K562 (cell line): ENCODE measurements around the gene MAST3. TPM values are rescaled to one million over a fixed set of nuclear protein-coding genes. Genes with fewer than 3 reads are reported as not detected.

Source experiments
- ATAC-seq: fragments of 200-7000 bp; cut with Tn5 transposase; 3 replicates; pipeline ENCODE4 v1.9.1; 2020; ENCODE audit warnings: moderate library complexity
- BruUV-seq: library from RNA; stranded (reverse); fragments of 400-500 nt; replicated peaks from 2 replicates; lab custom pipeline; 2021; lab: Mats Ljungman, UMichigan
- CTCF ChIA-PET: fragments of 300-600 bp; formaldehyde crosslinking; extraction: SDS; loops from one replicate; lab custom pipeline; 2021; ENCODE audit warnings: low intra/inter-chr PET ratio; lab: Yijun Ruan, JAX
- POLR2A ChIA-PET: fragments of 300-600, 350-650 bp; sonication (Branson Sonifier 250); formaldehyde crosslinking; extraction: SDS; loops from one replicate; lab custom pipeline; 2021; ENCODE audit warnings: antibody characterized with exemption, inconsistent platforms; lab: Yijun Ruan, JAX
- DNase-seq, 4 experiments: peaks; one replicate each; pipeline versions ENCODE4 v3.0.0 to v3.0.0-alpha.2; 2011 to 2018; ENCODE audit warnings: low spot score in 3 of 4, mixed read lengths in 3 of 4; ENCODE audit errors: extremely low read depth in 1 of 4
- FAIRE-seq: peaks from 2 replicates; lab custom pipeline; 2011; peaks lifted over from hg19 to GRCh38; lab: Jason Lieb, UNC
- H2AFZ ChIP-seq: 2 replicates; pipeline ENCODE4 v1.6.0; 2011; ENCODE audit warnings: low read depth, low read length, control low read depth, inconsistent platforms
- H3K27ac ChIP-seq: fragments of 200-600 bp; 3 replicates; pipeline ENCODE4 v1.8.0; 2011; ENCODE audit warnings: low read depth, mild to moderate bottlenecking, control low read depth, inconsistent platforms, low read length, moderate library complexity, mixed read lengths; ENCODE audit errors: extremely low read depth
- H3K27me3 ChIP-seq, 2 experiments: fragments of 300-600 bp in 1 of 2; 2 replicates in 1 of 2; 3 replicates in 1 of 2; pipeline versions ENCODE4 v1.6.0 to v1.8.0; 2011; ENCODE audit warnings: inconsistent platforms in 2 of 2, low read length in 2 of 2, mild to moderate bottlenecking in 1 of 2, mixed read lengths in 1 of 2, moderate library complexity in 1 of 2; ENCODE audit not compliant: control insufficient read depth in 2 of 2, insufficient read depth in 2 of 2
- H3K36me3 ChIP-seq: fragments of 300-600 bp; 3 replicates; pipeline ENCODE4 v1.8.0; 2011; ENCODE audit warnings: mild to moderate bottlenecking, low read length, inconsistent platforms; ENCODE audit not compliant: control insufficient read depth, insufficient read depth
- H3K4me1 ChIP-seq, 2 experiments: fragments of 200-600 bp in 1 of 2; replicated peaks in 1 of 2; 2 replicates in 1 of 2; 3 replicates in 1 of 2; pipeline versions ENCODE4 v1.5.1 to v1.8.0; 2011; ENCODE audit warnings: inconsistent platforms in 2 of 2, low read length in 2 of 2, mild to moderate bottlenecking in 1 of 2, mixed read lengths in 1 of 2, moderate library complexity in 1 of 2; ENCODE audit not compliant: control insufficient read depth in 2 of 2, insufficient read depth in 2 of 2
- H3K4me2 ChIP-seq: 2 replicates; pipeline ENCODE4 v1.6.1; 2011; ENCODE audit warnings: low read length, control low read depth, inconsistent platforms, mixed read lengths; ENCODE audit not compliant: insufficient read depth
- H3K4me3 ChIP-seq: fragments of 200-600 bp; sonication (generic), shearing (Covaris generic); 2 replicates; pipeline ENCODE4 v1.5.1; 2016; ENCODE audit warnings: control low read depth, inconsistent platforms
- H3K79me2 ChIP-seq: fragments of 200-600 bp; 3 replicates; pipeline ENCODE4 v1.8.0; 2011; ENCODE audit warnings: low read length, inconsistent platforms; ENCODE audit not compliant: control insufficient read depth, insufficient read depth
- H3K9ac ChIP-seq, 2 experiments: 2 replicates each; pipeline versions ENCODE4 v1.6.0 to v1.6.1; 2011; ENCODE audit warnings: low read depth in 2 of 2, low read length in 2 of 2, control low read depth in 1 of 2, inconsistent platforms in 1 of 2, mild to moderate bottlenecking in 1 of 2, mixed read lengths in 1 of 2; ENCODE audit not compliant: insufficient read depth in 1 of 2
- H3K9me1 ChIP-seq: one replicate; pipeline ENCODE4 v1.6.0; 2011; ENCODE audit warnings: inconsistent platforms, mild to moderate bottlenecking, low read length, moderate library complexity; ENCODE audit not compliant: control insufficient read depth, insufficient read depth
- H3K9me3 ChIP-seq: replicated peaks from 2 replicates; pipeline ENCODE4 v1.5.1; 2011; ENCODE audit warnings: low read depth, low read length, inconsistent platforms; ENCODE audit not compliant: control insufficient read depth, insufficient read depth
- H4K20me1 ChIP-seq: replicated peaks from 2 replicates; pipeline ENCODE4 v1.6.1; 2011; ENCODE audit warnings: low read length, inconsistent platforms, mixed read lengths; ENCODE audit not compliant: control insufficient read depth, insufficient read depth
- CREB1 ChIP-seq, 2 experiments: sonication (generic) in 1 of 2; formaldehyde crosslinking in 1 of 2; IDR thresholded peaks; 2 replicates each; pipeline versions ENCODE4 v1.6.1 to v1.8.0; 2012 to 2022; ENCODE audit warnings: inconsistent platforms in 1 of 2, mild to moderate bottlenecking in 1 of 2, missing genetic modification reagents in 1 of 2, moderate library complexity in 1 of 2
- DIDO1 ChIP-seq: fragments of 450-650 bp; IDR thresholded peaks from 2 replicates; pipeline ENCODE4 v1.6.1; 2016; ENCODE audit warnings: low read depth, missing biosample characterization, missing genetic modification characterization
- HCFC1 ChIP-seq: IDR thresholded peaks from 2 replicates; pipeline ENCODE4 v1.6.1; 2012; ENCODE audit warnings: low read depth, low read length, improper control_type of control experiment
- HMGN3 ChIP-seq: IDR thresholded peaks from 2 replicates; pipeline ENCODE4 v1.6.1; 2011; ENCODE audit warnings: borderline replicate concordance, low read depth, mild to moderate bottlenecking, mixed read lengths, low read length; ENCODE audit not compliant: insufficient read length; ENCODE audit errors: extremely low read depth
- IFI16 ChIP-seq: fragments of 250-450 bp; sonication (Bioruptor Pico); IDR thresholded peaks from 2 replicates; pipeline ENCODE4 v2.1.2; 2022; ENCODE audit warnings: mild to moderate bottlenecking, inconsistent platforms
- LARP7 ChIP-seq: fragments of 450-650 bp; IDR thresholded peaks from 2 replicates; pipeline ENCODE4 v1.6.1; 2016
- MCM3 ChIP-seq: fragments of 450-650 bp; IDR thresholded peaks from 2 replicates; pipeline ENCODE4 v1.6.1; 2016
- NFRKB ChIP-seq: fragments of 450-650 bp; IDR thresholded peaks from 2 replicates; pipeline ENCODE4 v1.6.1; 2016; ENCODE audit warnings: low read depth
- NRF1 ChIP-seq, 2 experiments: fragments of 450-650 bp; IDR thresholded peaks in 1 of 2; conservative IDR thresholded peaks in 1 of 2; 2 replicates each; pipeline ENCODE4 v1.6.1; 2014; ENCODE audit warnings: mild to moderate bottlenecking in 2 of 2
- SUPT5H ChIP-seq: fragments of 450-650 bp; IDR thresholded peaks from 2 replicates; pipeline ENCODE4 v1.6.1; 2016
- ZBTB8A ChIP-seq: fragments of 450-650 bp; IDR thresholded peaks from 2 replicates; pipeline ENCODE4 v1.6.1; 2018; ENCODE audit warnings: mild to moderate bottlenecking, moderate library complexity; ENCODE audit not compliant: partially characterized antibody
- ZNF134 ChIP-seq: fragments of 250-450 bp; sonication (Bioruptor Pico); conservative IDR thresholded peaks from 2 replicates; pipeline ENCODE4 v1.4.0; 2020
- ZNF280A ChIP-seq: fragments of 450-650 bp; IDR thresholded peaks from 2 replicates; pipeline ENCODE4 v1.6.1; 2018; ENCODE audit warnings: mild to moderate bottlenecking, low read depth; ENCODE audit not compliant: partially characterized antibody
- ZNF318 ChIP-seq, 2 experiments: fragments of 450-650 bp; IDR thresholded peaks; 2 replicates each; pipeline ENCODE4 v1.6.1; 2016; ENCODE audit warnings: mild to moderate bottlenecking in 2 of 2, borderline replicate concordance in 1 of 2, low read depth in 1 of 2, moderate library complexity in 1 of 2
- ZNF589 ChIP-seq: fragments of 200-800 bp; sonication (Bioruptor generic); IDR thresholded peaks from 2 replicates; pipeline ENCODE4 v1.6.1; 2016; ENCODE audit warnings: low read depth, missing genetic modification characterization, missing compliant biosample characterization
- WGBS: fragments of 100-300 bp; shearing (Covaris generic); methylation state at CpG from one replicate; pipeline ENCODE4 v1.1.6; 2016; ENCODE audit warnings: low coverage, mixed read lengths; ENCODE audit not compliant: insufficient coverage; ENCODE audit errors: missing lambda C conversion rate; 5-methylcytosine and 5-hydroxymethylcytosine counted together
- in situ Hi-C: fragments of 300-500 bp; cut with MboI; formaldehyde crosslinking; loops from 4 replicates; pipeline ENCODE4 v1.15.0; 2018; ENCODE audit warnings: inconsistent platforms, mixed read lengths
- intact Hi-C: fragments of 100-400 bp; cut with micrococcal nuclease; formaldehyde crosslinking; loops from 2 replicates; pipeline ENCODE4 v1.14.2; 2022
- polyA plus RNA-seq, 8 experiments: library from polyadenylated mRNA; depleted of rRNA in 4 of 8; stranded (reverse) in 5 of 8; unstranded in 3 of 8; fragments of >200 nt; fragmentation: Nextera tagmentation in 2 of 8; fragmentation: Illumina TruSeq in 1 of 8; extraction: Ambion mirVana in 2 of 8; extraction: Trizol in 1 of 8; gene quantifications; 2 replicates each; pipeline versions ENCODE4 v1.2.1 to v1.2.3, GENCODE V29; 2011 to 2014; ENCODE audit warnings: inconsistent platforms in 1 of 8, missing spikeins in 1 of 8
- total RNA-seq, 7 experiments: library from RNA; depleted of rRNA in 6 of 7; stranded (reverse); fragments of >200 nt in 6 of 7; fragmentation: Illumina TruSeq in 2 of 7; extraction: Trizol in 2 of 7; gene quantifications; 2 replicates each; pipeline versions ENCODE4 v1.2.1 to v1.2.3, GENCODE V29; 2011 to 2021; ENCODE audit warnings: low replicate concordance in 1 of 7

Gene MAST3
- total and polyA plus RNA-seq, 9 of the 15 experiments (the other 6 are each of a cell fraction or from before 2014, with no cell fraction given): 0.94 to 9.9 (median 2.4) TPM

GRCh38 chr19:18179957-18180356, 82.4 kb downstream of the MAST3 start:
- in situ Hi-C loops (no loop called here), intact Hi-C loops (no loop called here)
- H3K9ac ChIP-seq: no peak overlapping the region
- H3K4me1 ChIP-seq: peaks cover 6 to 7% of the 10 kb centered on the region in 2 experiments
- FAIRE-seq (no peak), DNase-seq (no peak), ATAC-seq (no peak)
- no peaks in the 10 kb centered on the region for H4K20me1 ChIP-seq
- no TSS peak for BruUV-seq
- H3K36me3 ChIP-seq: peaks cover 34% of the 10 kb centered on the region; the same call in 2 of the 3 replicates
- H2AFZ ChIP-seq: no peak overlapping the region
- H3K9me1 ChIP-seq: no peaks in the 10 kb centered on the region
- WGBS: 92% methylated on average over 5 of the region's 5 CpGs
- peaks cover 7% of the 10 kb centered on the region for H3K79me2 ChIP-seq
- no peak overlapping the region for H3K27ac ChIP-seq
- no peak overlapping the region for H3K4me3 ChIP-seq
- ChIA-PET CTCF (no interaction called here), POLR2A (interaction anchor here (0.5 to 0.9 kb wide), 2 partner anchors 13 to 45 kb away, joined by 3 read pairs; partner anchors contain the start of gene MPV17L2)
- no peak overlapping the region for H3K4me2 ChIP-seq
- H3K9me3 ChIP-seq: no peaks in the 10 kb centered on the region
- H3K27me3 ChIP-seq: no peaks in the 10 kb centered on the region
- TF ChIP-seq NFRKB: no peak
- no peak for TF ChIP-seq HMGN3
- TF ChIP-seq SUPT5H: no peak
- TF ChIP-seq ZNF318 (IDR thresholded peaks at IDR 0.05; ENCODE audit: borderline replicate concordance in 1 of 2, low read depth in 1 of 2): no peak
- TF ChIP-seq CREB1 (IDR thresholded peaks at IDR 0.05): no peak
- no peak for TF ChIP-seq CREB1 (CRISPR knock-in tag; IDR thresholded peaks at IDR 0.05)
- no peak for TF ChIP-seq ZNF589 (CRISPR knock-in tag)
- TF ChIP-seq ZNF280A: no peak
- no peak for TF ChIP-seq ZNF134 (CRISPR knock-in tag)
- TF ChIP-seq LARP7: no peak
- TF ChIP-seq HCFC1: no peak
- no peak for TF ChIP-seq NRF1 (conservative IDR thresholded peaks at IDR 0.05 in 1 of 2, IDR thresholded peaks at IDR 0.05 in 1 of 2)
- no peak for TF ChIP-seq DIDO1 (tag)
- TF ChIP-seq MCM3: no peak
- no peak for TF ChIP-seq IFI16
- no peak for TF ChIP-seq ZBTB8A
